OCI-LY1 (cell line): ENCODE data around the gene ULK4.

Experiments
- H2AFZ ChIP-seq: fragments of 200-600 bp; sonication (generic), shearing (Covaris generic); 2 replicates; pipeline ENCODE4 v1.6.0; 2014; ENCODE audit warnings: antibody characterized with exemption, mild to moderate bottlenecking, low read length
- H3F3A ChIP-seq: fragments of 200-600 bp; sonication (generic), shearing (Covaris generic); 2 replicates; pipeline ENCODE4 v1.6.0; 2014; ENCODE audit warnings: mild to moderate bottlenecking, antibody characterized with exemption, low read length, moderate library complexity; ENCODE audit not compliant: insufficient read depth
- H3K27ac ChIP-seq: fragments of 200-600 bp; sonication (generic); 2 replicates; pipeline ENCODE4 v1.5.1; 2014; ENCODE audit warnings: low read length, mixed run types, mild to moderate bottlenecking, low read depth; ENCODE audit not compliant: poor library complexity, severe bottlenecking
- H3K27me3 ChIP-seq: fragments of 200-600 bp; sonication (generic); 2 replicates; pipeline ENCODE4 v1.6.0; 2014; ENCODE audit warnings: antibody characterized with exemption, mild to moderate bottlenecking, low read length, moderate library complexity; ENCODE audit not compliant: insufficient read depth
- H3K36me3 ChIP-seq: fragments of 200-600 bp; sonication (generic); 2 replicates; pipeline ENCODE4 v1.6.1; 2014; ENCODE audit warnings: mild to moderate bottlenecking, antibody characterized with exemption, low read length, moderate library complexity, mixed read lengths; ENCODE audit not compliant: insufficient read depth
- H3K4me1 ChIP-seq: fragments of 200-600 bp; sonication (generic); 2 replicates; pipeline ENCODE4 v1.5.1; 2014; ENCODE audit warnings: mild to moderate bottlenecking, low read length, moderate library complexity; ENCODE audit not compliant: insufficient read depth, severe bottlenecking
- H3K4me2 ChIP-seq: fragments of 200-600 bp; sonication (generic), shearing (Covaris generic); 2 replicates; pipeline ENCODE4 v1.6.1; 2014; ENCODE audit warnings: low read length
- H3K4me3 ChIP-seq: fragments of 200-600 bp; sonication (generic); 2 replicates; pipeline ENCODE4 v1.5.1; 2014; ENCODE audit warnings: low read length, low read depth, mild to moderate bottlenecking, mixed read lengths; ENCODE audit not compliant: poor library complexity, severe bottlenecking
- H3K79me2 ChIP-seq: fragments of 200-600 bp; shearing (Covaris generic); 2 replicates; pipeline ENCODE4 v1.6.1; 2016; ENCODE audit warnings: mixed run types, low read length, mixed read lengths; ENCODE audit not compliant: insufficient read depth
- H3K9ac ChIP-seq: fragments of 200-600 bp; sonication (generic), shearing (Covaris generic); 2 replicates; pipeline ENCODE4 v1.6.1; 2014; ENCODE audit warnings: mild to moderate bottlenecking, low read length, mixed read lengths
- H3K9me2 ChIP-seq: fragments of 200-600 bp; sonication (generic), shearing (Covaris generic); 2 replicates; pipeline ENCODE4 v1.6.1; 2014; ENCODE audit warnings: low read depth, mild to moderate bottlenecking, low read length, mixed read lengths
- H3K9me3 ChIP-seq: fragments of 200-600 bp; shearing (Covaris generic); 2 replicates; pipeline ENCODE4 v1.6.1; 2014; ENCODE audit warnings: low read length, mixed read lengths
- H4K20me1 ChIP-seq: fragments of 200-600 bp; sonication (generic), shearing (Covaris generic); 2 replicates; pipeline ENCODE4 v1.6.0; 2016; ENCODE audit warnings: mild to moderate bottlenecking, low read length; ENCODE audit not compliant: insufficient read depth
- EZH2 ChIP-seq: fragments of 200-600 bp; sonication (generic), shearing (Covaris generic); IDR thresholded peaks from 2 replicates; pipeline ENCODE4 v1.8.0; 2017; ENCODE audit warnings: borderline replicate concordance, mixed run types, mild to moderate bottlenecking, antibody characterized with exemption, low read length, moderate library complexity, mixed read lengths
- TF ChIP-seq, protein P1 (sequence below): fragments of 200-600 bp; sonication (generic), shearing (Covaris generic); IDR thresholded peaks from 2 replicates; pipeline ENCODE4 v1.5.1; 2017; ENCODE audit warnings: mild to moderate bottlenecking, antibody characterized with exemption, low read length, moderate library complexity, mixed read lengths

Gene ULK4

DNA sequence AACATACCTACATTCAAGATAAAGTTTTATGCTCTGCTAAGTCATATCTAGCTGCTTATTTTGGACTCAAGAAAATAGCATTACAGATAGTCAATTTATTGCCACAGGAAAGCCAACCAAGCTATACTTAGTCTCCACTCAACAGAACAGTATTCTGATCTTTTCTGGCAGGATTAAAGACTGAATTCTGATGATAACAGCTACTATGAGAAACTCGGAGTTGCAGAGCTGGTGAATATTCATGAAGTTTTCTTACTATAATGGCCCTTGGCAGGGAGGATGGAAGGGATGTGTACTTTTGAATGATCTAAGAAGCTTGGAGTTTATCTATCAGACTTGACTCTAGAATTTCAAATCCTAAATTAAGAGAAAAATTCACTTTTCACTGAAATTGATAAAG is 524.9 kb downstream of the ULK4 start:
- H3K27ac ChIP-seq: no peak overlapping the region

DNA sequence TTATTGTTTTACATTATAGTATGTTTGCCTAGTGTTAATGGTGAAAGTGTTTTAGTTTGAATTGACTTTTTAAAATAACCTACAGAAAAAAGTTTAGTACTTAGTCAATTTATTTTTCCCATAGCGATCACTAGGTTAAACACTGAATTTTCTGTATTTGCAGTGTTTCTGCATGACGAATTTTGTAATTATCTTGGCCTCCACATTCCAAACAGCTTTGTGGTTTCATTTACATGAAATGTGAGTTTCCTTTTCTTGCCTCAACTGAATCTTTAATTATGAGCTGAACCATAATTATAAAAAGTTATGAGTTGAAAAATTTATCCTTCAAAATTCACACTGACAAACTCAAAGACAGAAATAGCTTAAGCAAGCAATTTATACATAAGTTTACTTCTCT is 527.1 kb downstream of the ULK4 start:
- Histone ChIP-seq H3K79me2 (no peaks in the 10 kb centered on the region), H3K9me2 (no peaks in the 10 kb centered on the region), H3F3A (no peaks in the 10 kb centered on the region), H3K4me3 (no peak overlapping the region), H3K27me3 (no peaks in the 10 kb centered on the region), H4K20me1 (no peaks in the 10 kb centered on the region), H3K9ac (no peak overlapping the region), H2AFZ (no peak overlapping the region), H3K27ac (no peak overlapping the region), H3K9me3 (no peaks in the 10 kb centered on the region), H3K4me2 (no peak overlapping the region), H3K36me3 (no peaks in the 10 kb centered on the region), H3K4me1 (no peaks in the 10 kb centered on the region)
- TF ChIP-seq EZH2: no peak
- TF ChIP-seq, protein P1, sequence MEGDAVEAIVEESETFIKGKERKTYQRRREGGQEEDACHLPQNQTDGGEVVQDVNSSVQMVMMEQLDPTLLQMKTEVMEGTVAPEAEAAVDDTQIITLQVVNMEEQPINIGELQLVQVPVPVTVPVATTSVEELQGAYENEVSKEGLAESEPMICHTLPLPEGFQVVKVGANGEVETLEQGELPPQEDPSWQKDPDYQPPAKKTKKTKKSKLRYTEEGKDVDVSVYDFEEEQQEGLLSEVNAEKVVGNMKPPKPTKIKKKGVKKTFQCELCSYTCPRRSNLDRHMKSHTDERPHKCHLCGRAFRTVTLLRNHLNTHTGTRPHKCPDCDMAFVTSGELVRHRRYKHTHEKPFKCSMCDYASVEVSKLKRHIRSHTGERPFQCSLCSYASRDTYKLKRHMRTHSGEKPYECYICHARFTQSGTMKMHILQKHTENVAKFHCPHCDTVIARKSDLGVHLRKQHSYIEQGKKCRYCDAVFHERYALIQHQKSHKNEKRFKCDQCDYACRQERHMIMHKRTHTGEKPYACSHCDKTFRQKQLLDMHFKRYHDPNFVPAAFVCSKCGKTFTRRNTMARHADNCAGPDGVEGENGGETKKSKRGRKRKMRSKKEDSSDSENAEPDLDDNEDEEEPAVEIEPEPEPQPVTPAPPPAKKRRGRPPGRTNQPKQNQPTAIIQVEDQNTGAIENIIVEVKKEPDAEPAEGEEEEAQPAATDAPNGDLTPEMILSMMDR: no peak

More for the DNA sequence above, 524.9 kb downstream of the ULK4 start:
- no peak overlapping the region for H3K9ac ChIP-seq
- no peaks in the 10 kb centered on the region for H3F3A ChIP-seq
- H4K20me1 ChIP-seq: no peaks in the 10 kb centered on the region
- H3K4me3 ChIP-seq: no peak overlapping the region
- no peaks in the 10 kb centered on the region for H3K27me3 ChIP-seq
- H3K4me1 ChIP-seq: no peaks in the 10 kb centered on the region
- H3K36me3 ChIP-seq: no peaks in the 10 kb centered on the region
- no peaks in the 10 kb centered on the region for H3K9me3 ChIP-seq
- no peak overlapping the region for H3K4me2 ChIP-seq
- no peak for TF ChIP-seq EZH2
- TF ChIP-seq, protein P1: no peak
- H3K79me2 ChIP-seq: no peaks in the 10 kb centered on the region
- no peak overlapping the region for H2AFZ ChIP-seq
- H3K9me2 ChIP-seq: no peaks in the 10 kb centered on the region

DNA sequence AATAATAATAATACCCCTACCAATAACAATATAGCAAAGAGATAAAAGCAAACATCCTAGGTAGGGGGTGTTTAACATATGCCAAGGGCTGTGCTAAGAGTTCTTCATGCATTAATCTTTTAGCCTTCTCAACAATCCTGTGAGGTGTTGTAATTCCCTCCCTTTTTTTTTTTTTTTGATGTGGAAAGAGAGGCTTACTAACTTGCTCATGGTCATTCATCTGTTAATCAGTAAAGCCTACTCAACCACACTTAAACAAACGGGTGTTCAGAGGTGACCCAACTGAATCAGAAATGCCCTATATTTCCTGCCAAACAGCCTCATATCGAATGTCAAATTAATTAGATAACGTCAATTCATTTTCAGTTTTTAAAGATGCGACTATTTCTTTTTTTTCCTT is 530.5 kb downstream of the ULK4 start:
- TF ChIP-seq, protein P1: no peak
- TF ChIP-seq EZH2: no peak
- no peaks in the 10 kb centered on the region for H3K9me2 ChIP-seq
- no peaks in the 10 kb centered on the region for H3F3A ChIP-seq
- H3K27me3 ChIP-seq: no peaks in the 10 kb centered on the region
- no peak overlapping the region for H3K9ac ChIP-seq
- H3K4me1 ChIP-seq: no peaks in the 10 kb centered on the region
- H3K4me2 ChIP-seq: no peak overlapping the region
- H2AFZ ChIP-seq: no peak overlapping the region
- no peaks in the 10 kb centered on the region for H3K36me3 ChIP-seq
- no peak overlapping the region for H3K27ac ChIP-seq
- no peak overlapping the region for H3K4me3 ChIP-seq
- H3K79me2 ChIP-seq: no peaks in the 10 kb centered on the region
- H4K20me1 ChIP-seq: no peaks in the 10 kb centered on the region
- no peaks in the 10 kb centered on the region for H3K9me3 ChIP-seq
